Karpas-422 (cell line): Measurements from ENCODE around the gene GRID2IP. TPM values are rescaled to one million over a fixed set of nuclear protein-coding genes. Genes with fewer than 3 reads are reported as not detected.
A peak's percentile ranks its signal among the peaks of the same experiment; 100 is the strongest.

Source experiments
- DNase-seq: peaks from one replicate; pipeline ENCODE4 v3.0.0-alpha.2; 2015
- H2AFZ ChIP-seq: fragments of 200-600 bp; sonication (generic); 2 replicates; pipeline ENCODE4 v1.6.1; 2014; ENCODE audit warnings: antibody characterized with exemption, low read length, mixed read lengths
- H3K27ac ChIP-seq: fragments of 200-600 bp; sonication (generic); 2 replicates; pipeline ENCODE4 v1.5.1; 2014; ENCODE audit warnings: mild to moderate bottlenecking, low read length, moderate library complexity
- H3K27me3 ChIP-seq: fragments of 200-600 bp; sonication (generic); 2 replicates; pipeline ENCODE4 v1.6.1; 2014; ENCODE audit warnings: low read length, mixed read lengths
- H3K36me3 ChIP-seq: fragments of 200-600 bp; sonication (generic); 2 replicates; pipeline ENCODE4 v1.6.1; 2014; ENCODE audit warnings: low read length, mixed read lengths; ENCODE audit not compliant: insufficient read depth
- H3K4me1 ChIP-seq: fragments of 200-600 bp; sonication (generic); 2 replicates; pipeline ENCODE4 v1.6.1; 2014; ENCODE audit warnings: mild to moderate bottlenecking, low read length, mixed read lengths
- H3K4me2 ChIP-seq: fragments of 200-600 bp; sonication (generic); 2 replicates; pipeline ENCODE4 v1.6.1; 2014; ENCODE audit warnings: low read length, low read depth, mild to moderate bottlenecking; ENCODE audit not compliant: poor library complexity, severe bottlenecking
- H3K4me3 ChIP-seq: fragments of 200-600 bp; sonication (generic); 2 replicates; pipeline ENCODE4 v1.5.1; 2014; ENCODE audit warnings: mild to moderate bottlenecking, antibody characterized with exemption, low read length, mixed read lengths
- H3K79me2 ChIP-seq: fragments of 200-600 bp; sonication (generic); 2 replicates; pipeline ENCODE4 v1.6.1; 2014; ENCODE audit warnings: mild to moderate bottlenecking, low read length, mixed read lengths
- H3K9ac ChIP-seq: fragments of 200-600 bp; sonication (generic); 2 replicates; pipeline ENCODE4 v1.6.0; 2014; ENCODE audit warnings: low read length
- H3K9me2 ChIP-seq: fragments of 200-600 bp; sonication (generic), shearing (Covaris generic); replicated peaks from 2 replicates; pipeline ENCODE4 v1.6.0; 2014; ENCODE audit warnings: mild to moderate bottlenecking, low read length, moderate library complexity; ENCODE audit not compliant: insufficient read depth
- H3K9me3 ChIP-seq: fragments of 300-700, 200-600 bp; sonication (generic); 2 replicates; pipeline ENCODE4 v1.6.1; 2014; ENCODE audit warnings: low read length, mixed read lengths
- H4K20me1 ChIP-seq: fragments of 200-600 bp; sonication (generic); 2 replicates; pipeline ENCODE4 v1.6.1; 2014; ENCODE audit warnings: mild to moderate bottlenecking, antibody characterized with exemption, low read length, low read depth; ENCODE audit not compliant: insufficient read depth
- total RNA-seq: library from RNA; depleted of rRNA; stranded (reverse); fragments of >200 nt; shearing (Covaris generic); gene quantifications from 2 replicates; pipeline ENCODE4 v1.2.3, GENCODE V29; 2014; ENCODE audit warnings: low replicate concordance

GRID2IP gene
- total RNA-seq, 1 experiment from 2014 or later, result not detected

GRCh38 chr7:6494365-6494764 is 56.9 kb downstream of the GRID2IP start:
- Histone ChIP-seq H4K20me1 (no peaks in the 10 kb centered on the region), H3K4me2 (no peak overlapping the region), H2AFZ (no peak overlapping the region), H3K36me3 (no peaks in the 10 kb centered on the region), H3K4me3 (no peak overlapping the region), H3K9me2 (no peaks in the 10 kb centered on the region), H3K9me3 (no peaks in the 10 kb centered on the region), H3K27ac (no peak overlapping the region), H3K4me1 (no peaks in the 10 kb centered on the region), H3K79me2 (no peaks in the 10 kb centered on the region), H3K27me3 (no peaks in the 10 kb centered on the region), H3K9ac (no peak overlapping the region)
- DNase-seq, result no peak

GRCh38 chr7:6491194-6491593 is 60.1 kb downstream of the GRID2IP start:
- no peak overlapping the region for H3K27ac ChIP-seq
- no peaks in the 10 kb centered on the region for H4K20me1 ChIP-seq
- H2AFZ ChIP-seq, result no peak overlapping the region
- H3K9me3 ChIP-seq, result no peaks in the 10 kb centered on the region
- no peak overlapping the region for H3K4me2 ChIP-seq
- no peaks in the 10 kb centered on the region for H3K9me2 ChIP-seq
- H3K4me1 ChIP-seq, result no peaks in the 10 kb centered on the region
- H3K4me3 ChIP-seq, result no peak overlapping the region
- H3K9ac ChIP-seq, result no peak overlapping the region
- no peaks in the 10 kb centered on the region for H3K27me3 ChIP-seq
- no peaks in the 10 kb centered on the region for H3K79me2 ChIP-seq
- H3K36me3 ChIP-seq, result no peaks in the 10 kb centered on the region
- DNase-seq, result no peak

- no peaks in the 10 kb centered on the region for H4K20me1 ChIP-seq
- no peak overlapping the region for H3K27ac ChIP-seq
- peak; percentile 79 for DNase-seq
- H3K4me3 ChIP-seq, result no peak overlapping the region
- no peak overlapping the region for H3K9ac ChIP-seq
- no peaks in the 10 kb centered on the region for H3K36me3 ChIP-seq
- no peaks in the 10 kb centered on the region for H3K9me3 ChIP-seq
- H3K27me3 ChIP-seq, result no peaks in the 10 kb centered on the region
- no peak overlapping the region for H2AFZ ChIP-seq
- H3K4me1 ChIP-seq, result peaks cover 1% of the 10 kb centered on the region
- no peaks in the 10 kb centered on the region for H3K79me2 ChIP-seq
- no peaks in the 10 kb centered on the region for H3K9me2 ChIP-seq
- no peak overlapping the region for H3K4me2 ChIP-seq
Measured at GRCh38 chr7:6489612-6490011, 61.6 kb downstream of the GRID2IP start.

GRCh38 chr7:6487184-6487545 is 64.1 kb downstream of the GRID2IP start:
- H3K4me3 ChIP-seq, result no peak overlapping the region
- peaks cover 14% of the 10 kb centered on the region for H3K4me1 ChIP-seq
- H3K9me2 ChIP-seq, result no peaks in the 10 kb centered on the region
- DNase-seq, result no peak
- no peak overlapping the region for H3K4me2 ChIP-seq
- H3K36me3 ChIP-seq, result no peaks in the 10 kb centered on the region
- H3K9ac ChIP-seq, result no peak overlapping the region
- H4K20me1 ChIP-seq, result peaks cover 13% of the 10 kb centered on the region
- H3K9me3 ChIP-seq, result no peaks in the 10 kb centered on the region
- no peak overlapping the region for H2AFZ ChIP-seq
- H3K27ac ChIP-seq, result no peak overlapping the region
- no peaks in the 10 kb centered on the region for H3K27me3 ChIP-seq
- peaks cover 21% of the 10 kb centered on the region for H3K79me2 ChIP-seq

GRCh38 chr7:6486438-6487183 is 64.7 kb downstream of the GRID2IP start:
- H3K4me3 ChIP-seq, result no peak overlapping the region
- peaks cover 27% of the 10 kb centered on the region for H3K79me2 ChIP-seq
- no peaks in the 10 kb centered on the region for H3K9me2 ChIP-seq
- H3K27me3 ChIP-seq, result no peaks in the 10 kb centered on the region
- no peaks in the 10 kb centered on the region for H3K9me3 ChIP-seq
- no peak overlapping the region for H3K9ac ChIP-seq
- peaks cover 18% of the 10 kb centered on the region for H3K4me1 ChIP-seq
- H3K4me2 ChIP-seq, result no peak overlapping the region
- H3K36me3 ChIP-seq, result peaks cover 1% of the 10 kb centered on the region; the same call in 1 of the 2 replicates
- no peak overlapping the region for H2AFZ ChIP-seq
- DNase-seq, result no peak
- peaks cover 16% of the 10 kb centered on the region for H4K20me1 ChIP-seq
- H3K27ac ChIP-seq, result no peak overlapping the region

- DNase-seq, result peak; percentile 50
- Histone ChIP-seq H3K27me3 (no peaks in the 10 kb centered on the region), H3K27ac (peak overlapping the region; percentile 99), H2AFZ (no peak overlapping the region), H4K20me1 (peaks cover 24% of the 10 kb centered on the region), H3K4me1 (peaks cover 57% of the 10 kb centered on the region), H3K4me2 (peak overlapping the region; percentile 93), H3K9ac (peak overlapping the region; percentile 96), H3K4me3 (peak overlapping the region; percentile 100), H3K9me2 (no peaks in the 10 kb centered on the region), H3K36me3 (peaks cover 4% of the 10 kb centered on the region; the same call in 1 of the 2 replicates), H3K9me3 (no peaks in the 10 kb centered on the region), H3K79me2 (peaks cover 53% of the 10 kb centered on the region)
Measured at GRCh38 chr7:6482743-6483119, 68.5 kb downstream of the GRID2IP start.

GRCh38 chr7:6482307-6482706 is 69.0 kb downstream of the GRID2IP start:
- H3K4me2 ChIP-seq, result peak overlapping the region; percentile 93
- H3K4me1 ChIP-seq, result peaks cover 61% of the 10 kb centered on the region
- peak overlapping the region; percentile 99 for H3K27ac ChIP-seq
- H4K20me1 ChIP-seq, result peaks cover 28% of the 10 kb centered on the region
- DNase-seq, result no peak
- no peak overlapping the region for H2AFZ ChIP-seq
- no peaks in the 10 kb centered on the region for H3K27me3 ChIP-seq
- peaks cover 58% of the 10 kb centered on the region for H3K79me2 ChIP-seq
- peak overlapping the region; percentile 96 for H3K9ac ChIP-seq
- peak overlapping the region; percentile 100 for H3K4me3 ChIP-seq
- peaks cover 4% of the 10 kb centered on the region; the same call in 1 of the 2 replicates for H3K36me3 ChIP-seq
- H3K9me3 ChIP-seq, result no peaks in the 10 kb centered on the region
- no peaks in the 10 kb centered on the region for H3K9me2 ChIP-seq

- Histone ChIP-seq H3K4me3 (peak overlapping the region; percentile 48), H2AFZ (no peak overlapping the region), H3K79me2 (peaks cover 66% of the 10 kb centered on the region), H3K4me1 (peaks cover 70% of the 10 kb centered on the region), H3K36me3 (peaks cover 4% of the 10 kb centered on the region; the same call in 1 of the 2 replicates), H3K27me3 (no peaks in the 10 kb centered on the region), H4K20me1 (peaks cover 36% of the 10 kb centered on the region), H3K9me3 (no peaks in the 10 kb centered on the region), H3K27ac (peak overlapping the region; percentile 99), H3K9ac (peak overlapping the region; percentile 66), H3K9me2 (no peaks in the 10 kb centered on the region), H3K4me2 (peak overlapping the region; percentile 93)
- no peak for DNase-seq
Measured at GRCh38 chr7:6481445-6481844, 69.8 kb downstream of the GRID2IP start.
